PC-3 (cell line): ENCODE measurements around the gene TRIB2.

Experiments
- EZH2 ChIP-seq: fragments of 300-600 bp; sonication (generic); IDR thresholded peaks from one replicate; pipeline ENCODE4 v1.6.1; 2017; ENCODE audit warnings: antibody characterized with exemption, mild to moderate bottlenecking, low read length; ENCODE audit not compliant: unreplicated experiment
- EZH2phosphoT487 ChIP-seq: fragments of 300-600 bp; sonication (generic); IDR thresholded peaks from 2 replicates; pipeline ENCODE4 v1.6.1; 2018; ENCODE audit warnings: mild to moderate bottlenecking, antibody characterized with exemption, low read length, borderline replicate concordance
- TF ChIP-seq, protein P1 (sequence below): fragments of 300-600 bp; sonication (generic); conservative IDR thresholded peaks from 2 replicates; pipeline ENCODE4 v1.5.1; 2017; ENCODE audit warnings: antibody characterized with exemption, low read depth, mild to moderate bottlenecking, low read length

DNA sequence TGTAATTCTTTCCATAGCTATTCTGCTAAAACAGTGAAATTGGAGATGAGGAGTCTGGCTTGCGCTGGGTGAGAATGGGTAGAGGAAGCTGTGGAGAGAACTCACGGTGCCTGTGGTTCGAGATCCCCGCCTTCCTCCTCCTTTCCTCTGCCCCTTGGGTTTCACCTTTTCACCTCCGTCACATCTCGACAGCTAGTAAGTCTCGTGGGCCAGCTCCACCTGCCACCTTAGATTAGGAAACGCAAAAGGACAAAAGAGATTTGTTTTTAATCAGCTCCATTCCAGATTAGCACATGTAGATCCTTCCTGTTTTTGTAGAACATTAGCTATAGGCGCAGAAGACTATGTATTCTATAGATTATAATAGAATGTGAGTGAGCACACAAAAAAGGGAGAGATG is 20.6 kb downstream of the TRIB2 start:
- TF ChIP-seq, protein P1, sequence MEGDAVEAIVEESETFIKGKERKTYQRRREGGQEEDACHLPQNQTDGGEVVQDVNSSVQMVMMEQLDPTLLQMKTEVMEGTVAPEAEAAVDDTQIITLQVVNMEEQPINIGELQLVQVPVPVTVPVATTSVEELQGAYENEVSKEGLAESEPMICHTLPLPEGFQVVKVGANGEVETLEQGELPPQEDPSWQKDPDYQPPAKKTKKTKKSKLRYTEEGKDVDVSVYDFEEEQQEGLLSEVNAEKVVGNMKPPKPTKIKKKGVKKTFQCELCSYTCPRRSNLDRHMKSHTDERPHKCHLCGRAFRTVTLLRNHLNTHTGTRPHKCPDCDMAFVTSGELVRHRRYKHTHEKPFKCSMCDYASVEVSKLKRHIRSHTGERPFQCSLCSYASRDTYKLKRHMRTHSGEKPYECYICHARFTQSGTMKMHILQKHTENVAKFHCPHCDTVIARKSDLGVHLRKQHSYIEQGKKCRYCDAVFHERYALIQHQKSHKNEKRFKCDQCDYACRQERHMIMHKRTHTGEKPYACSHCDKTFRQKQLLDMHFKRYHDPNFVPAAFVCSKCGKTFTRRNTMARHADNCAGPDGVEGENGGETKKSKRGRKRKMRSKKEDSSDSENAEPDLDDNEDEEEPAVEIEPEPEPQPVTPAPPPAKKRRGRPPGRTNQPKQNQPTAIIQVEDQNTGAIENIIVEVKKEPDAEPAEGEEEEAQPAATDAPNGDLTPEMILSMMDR = no peak
- TF ChIP-seq EZH2 = no peak
- TF ChIP-seq EZH2phosphoT487 = no peak
